Vagina (tissue), 2 donors: ENCODE results near the gene DHRS4.

Experiments
- POLR2A ChIP-seq, 2 donors: fragments of 450-650 bp; IDR thresholded peaks; one replicate each; pipeline ENCODE4 v1.6.1; 2017; ENCODE audit warnings: antibody characterized with exemption in 2 of 2, mild to moderate bottlenecking in 2 of 2, moderate library complexity in 2 of 2
- POLR2AphosphoS5 ChIP-seq, 2 donors: sonication (generic); formaldehyde crosslinking; IDR thresholded peaks; one replicate each; pipeline ENCODE4 v1.9.0; 2017; ENCODE audit warnings: antibody characterized with exemption in 2 of 2, mild to moderate bottlenecking in 2 of 2, low read depth in 1 of 2; ENCODE audit not compliant: insufficient read depth in 1 of 2
- TF ChIP-seq, protein P1 (sequence below), 3 experiments: fragments of 450-650 bp in 2 of 3; fragments of 200-600 bp in 1 of 3; sonication (generic) in 1 of 3; IDR thresholded peaks; one replicate each; pipeline ENCODE4 v1.5.1; 2017 to 2019; ENCODE audit warnings: antibody characterized with exemption in 3 of 3, mild to moderate bottlenecking in 2 of 3, moderate library complexity in 2 of 3

- TF ChIP-seq POLR2A (IDR thresholded peaks at IDR 0.05) (no peak), POLR2AphosphoS5 (IDR thresholded peaks at IDR 0.05; ENCODE audit: insufficient read depth in 1 of 2, low read depth in 1 of 2) (no peak)
- TF ChIP-seq, protein P1, sequence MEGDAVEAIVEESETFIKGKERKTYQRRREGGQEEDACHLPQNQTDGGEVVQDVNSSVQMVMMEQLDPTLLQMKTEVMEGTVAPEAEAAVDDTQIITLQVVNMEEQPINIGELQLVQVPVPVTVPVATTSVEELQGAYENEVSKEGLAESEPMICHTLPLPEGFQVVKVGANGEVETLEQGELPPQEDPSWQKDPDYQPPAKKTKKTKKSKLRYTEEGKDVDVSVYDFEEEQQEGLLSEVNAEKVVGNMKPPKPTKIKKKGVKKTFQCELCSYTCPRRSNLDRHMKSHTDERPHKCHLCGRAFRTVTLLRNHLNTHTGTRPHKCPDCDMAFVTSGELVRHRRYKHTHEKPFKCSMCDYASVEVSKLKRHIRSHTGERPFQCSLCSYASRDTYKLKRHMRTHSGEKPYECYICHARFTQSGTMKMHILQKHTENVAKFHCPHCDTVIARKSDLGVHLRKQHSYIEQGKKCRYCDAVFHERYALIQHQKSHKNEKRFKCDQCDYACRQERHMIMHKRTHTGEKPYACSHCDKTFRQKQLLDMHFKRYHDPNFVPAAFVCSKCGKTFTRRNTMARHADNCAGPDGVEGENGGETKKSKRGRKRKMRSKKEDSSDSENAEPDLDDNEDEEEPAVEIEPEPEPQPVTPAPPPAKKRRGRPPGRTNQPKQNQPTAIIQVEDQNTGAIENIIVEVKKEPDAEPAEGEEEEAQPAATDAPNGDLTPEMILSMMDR (IDR thresholded peaks at IDR 0.05) = no peak
Observed at GRCh38 chr14:23930742-23931141, 22.8 kb upstream of the DHRS4 start.
